Inferior parietal cortex (tissue), 1 donor: Measurements from ENCODE around the gene EGFL8.
A peak's percentile ranks its signal among the peaks of the same experiment; 100 is the strongest.
"Not testable (repeated sequence)": the region's sequence is repeated elsewhere in the genome, so short reads cannot be mapped to it uniquely, and the experiment has no call there.

Experiments used
- DNase-seq: peaks from one replicate; pipeline ENCODE4 v3.0.0-alpha.2; 2016; ENCODE audit errors: extremely low spot score

EGFL8 gene

GRCh38 chr6:32164295-32164694 lies at the start of gene EGFL8:
EGFL8 (plus strand) TSS chr6:32164595; CDS start chr6:32166166, 1,571 bp downstream.
- DNase-seq: no peak

GRCh38 chr6:32114796-32115195 lies 49.6 kb upstream of the EGFL8 start:
- DNase-seq: no peak

- no peak for DNase-seq
These were observed 48.8 kb upstream of the EGFL8 start for GRCh38 chr6:32115623-32116022.

GRCh38 chr6:32116674-32117073 lies 47.7 kb upstream of the EGFL8 start:
- DNase-seq: no peak

GRCh38 chr6:32117461-32117860 lies 46.9 kb upstream of the EGFL8 start:
- DNase-seq: no peak

GRCh38 chr6:32118782-32119628 lies 45.4 kb upstream of the EGFL8 start:
- DNase-seq: peak; percentile 85

- no peak for DNase-seq
These were observed 43.8 kb upstream of the EGFL8 start for GRCh38 chr6:32120573-32121059.

- no peak for DNase-seq
These were observed 40.7 kb upstream of the EGFL8 start for GRCh38 chr6:32123681-32124080.

- no peak for DNase-seq
These were observed 37.5 kb upstream of the EGFL8 start for GRCh38 chr6:32126880-32127279.

- no peak for DNase-seq
These were observed 37.0 kb upstream of the EGFL8 start for GRCh38 chr6:32127409-32127716.

GRCh38 chr6:32127717-32128592 lies 36.4 kb upstream of the EGFL8 start, which contains the start of gene ATF6B:
ATF6B (minus strand) TSS chr6:32128246; CDS start chr6:32128207, 39 bp downstream.
- DNase-seq: peak; percentile 100

- DNase-seq: no peak
These were observed 35.6 kb upstream of the EGFL8 start for GRCh38 chr6:32128751-32129296.

GRCh38 chr6:32129297-32130088 lies 34.9 kb upstream of the EGFL8 start:
- peak; percentile 86 for DNase-seq

- no peak for DNase-seq
These were observed 32.9 kb upstream of the EGFL8 start for GRCh38 chr6:32131439-32131948.

GRCh38 chr6:32132110-32132509 lies 32.3 kb upstream of the EGFL8 start:
- DNase-seq: no peak

- no peak for DNase-seq
These were observed 30.6 kb upstream of the EGFL8 start for GRCh38 chr6:32133786-32134185.

GRCh38 chr6:32137454-32137853 lies 26.9 kb upstream of the EGFL8 start:
- DNase-seq: no peak

GRCh38 chr6:32139590-32139989 lies 24.8 kb upstream of the EGFL8 start:
- DNase-seq: no peak

- DNase-seq: no peak
These were observed 23.9 kb upstream of the EGFL8 start for GRCh38 chr6:32140420-32141046.

- not testable (repeated sequence) for DNase-seq
These were observed 20.2 kb upstream of the EGFL8 start for GRCh38 chr6:32144238-32144637.

- no peak for DNase-seq
These were observed 18.1 kb upstream of the EGFL8 start for GRCh38 chr6:32146287-32146686.
